Activated naive CD4-positive, alpha-beta T cell treated with anti-CD3 and anti-CD28 coated beads, Interleukin-2, amount 50 U/mL, for 72 hours (primary cell): ENCODE data around the gene NASP. TPM values are rescaled to one million over a fixed set of nuclear protein-coding genes. Genes with fewer than 3 reads are reported as not detected.

Source experiments
- total RNA-seq, 2 donors: library from RNA; stranded (reverse); gene quantifications; one replicate each; pipeline ENCODE4 v1.2.3, GENCODE V29; 2022

Gene NASP
- total RNA-seq, 2 donors from 2014 or later: 178 to 319 TPM

Other genes with a start within 250 kb of the NASP start
- gene TOE1, start 243.9 kb upstream of the NASP start, total RNA-seq: 10 to 100 TPM; 30.2 to 34.0 TPM
- gene MUTYH, start 243.6 kb upstream of the NASP start, total RNA-seq: 10 to 100 TPM; 32.0 to 40.1 TPM
- gene TESK2, start 92.9 kb upstream of the NASP start, total RNA-seq: 10 to 100 TPM in 1 of 2 donors, 1 to 10 TPM in 1; 4.5 to 12.9 TPM
- 1 to 10 TPM; 2.6 to 4.9 TPM for gene CCDC163, start 84.0 kb upstream of the NASP start, total RNA-seq
- gene MMACHC, start 83.7 kb upstream of the NASP start, total RNA-seq: 1 to 10 TPM; 2.0 to 6.4 TPM
- 100 to 1,000 TPM; 577 to 596 TPM for gene PRDX1, start 62.2 kb upstream of the NASP start, total RNA-seq
- gene AKR1A1, start 33.2 kb upstream of the NASP start, total RNA-seq: 100 to 1,000 TPM; 153 to 177 TPM
- 1 to 10 TPM; 2.6 to 3.6 TPM for gene CCDC17, start 40.0 kb downstream of the NASP start, total RNA-seq
- 100 to 1,000 TPM; 102 to 145 TPM for gene GPBP1L1, start 102.5 kb downstream of the NASP start, total RNA-seq
- gene TMEM69, start 104.1 kb downstream of the NASP start, total RNA-seq: 10 to 100 TPM; 26.2 to 38.9 TPM
- 10 to 100 TPM; 13.8 to 16.3 TPM for gene IPP, start 166.6 kb downstream of the NASP start, total RNA-seq
- 10 to 100 TPM; 22.3 to 39.6 TPM for gene MAST2, start 219.6 kb downstream of the NASP start, total RNA-seq